GM19452 (cell line): Measurements from ENCODE around the gene TNFAIP2.

Source experiments
- ATAC-seq: cut with Tn5 transposase; IDR thresholded peaks from one replicate; pipeline ENCODE4 v1.9.1; 2021; ENCODE audit not compliant: unreplicated experiment

TNFAIP2 gene

GRCh38 chr14:103133210-103134140, 10.2 kb downstream of the TNFAIP2 start:
- no peak for ATAC-seq

GRCh38 chr14:103134405-103134804, 11.1 kb downstream of the TNFAIP2 start:
- no peak for ATAC-seq

- ATAC-seq = no peak
Measured at GRCh38 chr14:103134919-103135318, 11.7 kb downstream of the TNFAIP2 start.

GRCh38 chr14:103135333-103136260, 12.3 kb downstream of the TNFAIP2 start:
- no peak for ATAC-seq

GRCh38 chr14:103136388-103137271, 13.4 kb downstream of the TNFAIP2 start:
- no peak for ATAC-seq

- no peak for ATAC-seq
Measured at GRCh38 chr14:103137689-103138300, 14.5 kb downstream of the TNFAIP2 start.

- no peak for ATAC-seq
Measured at GRCh38 chr14:103138301-103139131, 15.3 kb downstream of the TNFAIP2 start.

- ATAC-seq = no peak
Measured at GRCh38 chr14:103139132-103140025, 16.1 kb downstream of the TNFAIP2 start.

- peak; percentile 66 for ATAC-seq
Measured at GRCh38 chr14:103140316-103141109, 17.3 kb downstream of the TNFAIP2 start.

- peak; percentile 20 for ATAC-seq
Measured at GRCh38 chr14:103141117-103141796, 18.0 kb downstream of the TNFAIP2 start.

- ATAC-seq = no peak
Measured at GRCh38 chr14:103142026-103142425, 18.8 kb downstream of the TNFAIP2 start.

- ATAC-seq = no peak
Measured at GRCh38 chr14:103142721-103143302, 19.6 kb downstream of the TNFAIP2 start.

GRCh38 chr14:103143506-103143905, 20.2 kb downstream of the TNFAIP2 start:
- ATAC-seq = no peak

GRCh38 chr14:103144085-103144484, 20.8 kb downstream of the TNFAIP2 start:
- ATAC-seq = no peak

GRCh38 chr14:103146141-103146709, 23.0 kb downstream of the TNFAIP2 start:
- ATAC-seq = no peak
